Caki2 (cell line): ENCODE measurements around the gene FAM193A. TPM values are rescaled to one million over a fixed set of nuclear protein-coding genes. Genes with fewer than 3 reads are reported as not detected.
"Not testable (repeated sequence)": the region's sequence is repeated elsewhere in the genome, so short reads cannot be mapped to it uniquely, and the experiment has no call there.

Experiments
- DNase-seq: peaks from one replicate; pipeline ENCODE4 v3.0.0-alpha.2; 2015; ENCODE audit warnings: low read depth
- in situ Hi-C: cut with HindIII; loops from 2 replicates; pipeline ENCODE4 v1.10.0; 2016; ENCODE audit warnings: low sequenced_read_pairs, low pct_unique_long_range_greater_than_20kb, mixed read lengths
- total RNA-seq: library from RNA; depleted of rRNA; stranded (reverse); fragments of >200 nt; shearing (Covaris generic); gene quantifications from 2 replicates; pipeline ENCODE4 v1.2.3, GENCODE V29; 2014; ENCODE audit warnings: low replicate concordance

FAM193A gene
- total RNA-seq, 1 experiment from 2014 or later, result 5.0 TPM

GRCh38 chr4:2636994-2637393, 100.5 kb downstream of the FAM193A start:
- in situ Hi-C loops, result not testable (repeated sequence)

GRCh38 chr4:2637956-2638552, 101.6 kb downstream of the FAM193A start:
- DNase-seq, result no peak
- in situ Hi-C loops, result no loop called here

More at GRCh38 chr4:2636994-2637393, 100.5 kb downstream of the FAM193A start:
- not testable (repeated sequence) for DNase-seq

- no peak for DNase-seq
- in situ Hi-C loops, result no loop called here
Observed at GRCh38 chr4:2638730-2639129, 102.3 kb downstream of the FAM193A start.

- no peak for DNase-seq
- in situ Hi-C loops, result no loop called here
Observed at GRCh38 chr4:2642968-2643367, 106.5 kb downstream of the FAM193A start.

- in situ Hi-C loops, result no loop called here
- DNase-seq, result no peak
Observed at GRCh38 chr4:2643555-2643954, 107.1 kb downstream of the FAM193A start.

- no peak for DNase-seq
- in situ Hi-C loops, result no loop called here
Observed at GRCh38 chr4:2646396-2647149, 110.1 kb downstream of the FAM193A start.

GRCh38 chr4:2647403-2648158, 111.1 kb downstream of the FAM193A start:
- no peak for DNase-seq
- in situ Hi-C loops, result no loop called here

GRCh38 chr4:2648159-2648814, 111.8 kb downstream of the FAM193A start:
- in situ Hi-C loops, result no loop called here
- no peak for DNase-seq

- DNase-seq, result no peak
- in situ Hi-C loops, result no loop called here
Observed at GRCh38 chr4:2649604-2650114, 113.2 kb downstream of the FAM193A start.

GRCh38 chr4:2650276-2650675, 113.8 kb downstream of the FAM193A start:
- in situ Hi-C loops, result no loop called here
- DNase-seq, result no peak

GRCh38 chr4:2651546-2651945, 115.1 kb downstream of the FAM193A start:
- DNase-seq, result no peak
- in situ Hi-C loops, result no loop called here

GRCh38 chr4:2651998-2652397, 115.6 kb downstream of the FAM193A start:
- in situ Hi-C loops, result no loop called here
- no peak for DNase-seq

GRCh38 chr4:2652415-2653160, 116.1 kb downstream of the FAM193A start:
- in situ Hi-C loops, result no loop called here
- no peak for DNase-seq

GRCh38 chr4:2660596-2661211, 124.3 kb downstream of the FAM193A start:
- no peak for DNase-seq
- in situ Hi-C loops, result no loop called here

- no peak for DNase-seq
- in situ Hi-C loops, result no loop called here
Observed at GRCh38 chr4:2662598-2662997, 126.2 kb downstream of the FAM193A start.

- in situ Hi-C loops, result no loop called here
- no peak for DNase-seq
Observed at GRCh38 chr4:2663275-2663674, 126.8 kb downstream of the FAM193A start.

GRCh38 chr4:2666722-2667247, 130.3 kb downstream of the FAM193A start:
- no peak for DNase-seq
- in situ Hi-C loops, result no loop called here
